RWPE2 (cell line): ENCODE results near the gene MR1.

Experiments
- ATAC-seq: fragments of 200-7000 bp; cut with Tn5 transposase; 3 replicates; pipeline ENCODE4 v1.9.1; 2021; ENCODE audit warnings: low read depth
- DNase-seq: peaks from one replicate; pipeline ENCODE4 v3.0.0-alpha.2; 2020; ENCODE audit warnings: low spot score
- H3K27ac ChIP-seq: fragments of 450-650 bp; 2 replicates; pipeline ENCODE4 v1.5.1; 2017; ENCODE audit warnings: mild to moderate bottlenecking; ENCODE audit not compliant: poor library complexity, severe bottlenecking
- H3K27me3 ChIP-seq: fragments of 250-450 bp; sonication (Bioruptor Pico); 2 replicates; pipeline ENCODE4 v1.5.1; 2021; ENCODE audit warnings: mild to moderate bottlenecking, moderate library complexity; ENCODE audit not compliant: insufficient read depth, poor library complexity, severe bottlenecking
- H3K36me3 ChIP-seq: fragments of 250-450 bp; sonication (Bioruptor Pico); 2 replicates; pipeline ENCODE4 v1.5.1; 2020; ENCODE audit warnings: low read depth, mild to moderate bottlenecking, moderate library complexity
- H3K4me1 ChIP-seq: fragments of 250-450 bp; sonication (Bioruptor Pico); 2 replicates; pipeline ENCODE4 v1.5.1; 2021; ENCODE audit warnings: mild to moderate bottlenecking, moderate library complexity; ENCODE audit not compliant: insufficient read depth, poor library complexity, severe bottlenecking
- H3K4me3 ChIP-seq: fragments of 250-450 bp; sonication (Bioruptor Pico); 2 replicates; pipeline ENCODE4 v1.5.1; 2021; ENCODE audit warnings: mild to moderate bottlenecking, moderate library complexity; ENCODE audit not compliant: severe bottlenecking
- H3K9me3 ChIP-seq: fragments of 250-450 bp; sonication (Bioruptor Pico); 2 replicates; pipeline ENCODE4 v1.5.1; 2021; ENCODE audit warnings: mild to moderate bottlenecking, moderate library complexity; ENCODE audit not compliant: severe bottlenecking
- TF ChIP-seq, protein P1 (sequence below): fragments of 450-650 bp; IDR thresholded peaks from one replicate; pipeline ENCODE4 v1.5.1; 2017; ENCODE audit warnings: mild to moderate bottlenecking, moderate library complexity; ENCODE audit not compliant: poor library complexity, severe bottlenecking

MR1 gene

DNA sequence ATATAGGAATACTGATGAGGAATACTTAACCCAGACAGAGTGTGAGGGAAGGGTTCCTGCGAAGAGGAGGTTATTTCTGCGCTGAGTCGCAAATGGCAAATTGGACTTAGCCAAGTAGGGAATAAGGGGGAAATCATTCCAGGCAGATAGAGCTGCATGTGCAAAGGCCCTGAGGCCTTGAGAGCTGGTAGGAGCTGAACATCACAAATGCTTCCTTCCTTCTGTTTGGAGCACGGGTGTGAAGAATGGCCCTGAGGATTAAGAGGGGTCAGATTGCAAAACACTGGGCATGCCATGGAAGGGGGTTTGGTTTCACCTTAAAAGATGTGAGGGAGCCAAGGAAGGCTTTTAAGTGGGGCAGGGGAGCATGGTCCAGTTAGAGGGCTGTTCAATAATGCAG is 67.2 kb downstream of the MR1 start:
- ATAC-seq (no peak), DNase-seq (no peak)
- Histone ChIP-seq H3K9me3 (no peaks in the 10 kb centered on the region), H3K36me3 (no peaks in the 10 kb centered on the region), H3K4me3 (no peak overlapping the region), H3K27ac (peak overlapping the region; percentile 97), H3K4me1 (peaks cover 67% of the 10 kb centered on the region), H3K27me3 (no peaks in the 10 kb centered on the region)
- TF ChIP-seq, protein P1, sequence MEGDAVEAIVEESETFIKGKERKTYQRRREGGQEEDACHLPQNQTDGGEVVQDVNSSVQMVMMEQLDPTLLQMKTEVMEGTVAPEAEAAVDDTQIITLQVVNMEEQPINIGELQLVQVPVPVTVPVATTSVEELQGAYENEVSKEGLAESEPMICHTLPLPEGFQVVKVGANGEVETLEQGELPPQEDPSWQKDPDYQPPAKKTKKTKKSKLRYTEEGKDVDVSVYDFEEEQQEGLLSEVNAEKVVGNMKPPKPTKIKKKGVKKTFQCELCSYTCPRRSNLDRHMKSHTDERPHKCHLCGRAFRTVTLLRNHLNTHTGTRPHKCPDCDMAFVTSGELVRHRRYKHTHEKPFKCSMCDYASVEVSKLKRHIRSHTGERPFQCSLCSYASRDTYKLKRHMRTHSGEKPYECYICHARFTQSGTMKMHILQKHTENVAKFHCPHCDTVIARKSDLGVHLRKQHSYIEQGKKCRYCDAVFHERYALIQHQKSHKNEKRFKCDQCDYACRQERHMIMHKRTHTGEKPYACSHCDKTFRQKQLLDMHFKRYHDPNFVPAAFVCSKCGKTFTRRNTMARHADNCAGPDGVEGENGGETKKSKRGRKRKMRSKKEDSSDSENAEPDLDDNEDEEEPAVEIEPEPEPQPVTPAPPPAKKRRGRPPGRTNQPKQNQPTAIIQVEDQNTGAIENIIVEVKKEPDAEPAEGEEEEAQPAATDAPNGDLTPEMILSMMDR, result no peak

DNA sequence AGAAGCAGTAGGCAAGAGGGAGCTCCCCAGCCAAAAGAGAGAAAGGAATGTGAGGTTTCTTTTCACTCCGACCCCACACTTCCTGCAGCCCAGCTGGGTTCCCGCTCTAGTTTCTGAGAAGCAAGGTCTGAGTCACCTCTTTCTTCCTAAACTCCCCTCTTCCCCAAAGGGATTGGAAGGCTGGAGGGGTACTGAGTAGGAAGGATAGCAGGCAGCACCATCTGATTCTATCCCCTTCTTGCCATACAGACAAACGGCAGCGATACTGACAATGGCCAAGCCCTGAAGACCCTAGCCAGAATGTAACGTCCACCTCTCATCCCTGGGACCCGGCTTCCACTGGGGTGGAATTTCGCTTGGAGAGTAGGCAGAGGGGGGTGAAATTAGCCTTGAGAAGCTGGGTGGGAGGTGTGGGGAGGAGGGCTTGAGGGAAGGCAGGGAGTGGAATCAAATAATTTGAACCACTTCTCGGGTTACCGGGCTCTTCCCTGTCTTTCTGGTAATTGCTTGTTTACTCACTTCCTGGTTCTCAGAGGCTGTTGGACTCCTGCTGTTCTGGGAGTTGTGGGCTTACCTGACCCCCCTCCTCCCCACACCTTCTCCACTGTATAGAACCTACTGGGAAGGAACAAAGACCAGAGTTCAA is 67.9 kb downstream of the MR1 start:
- Histone ChIP-seq H3K9me3 (no peaks in the 10 kb centered on the region), H3K27me3 (no peaks in the 10 kb centered on the region), H3K4me3 (no peak overlapping the region), H3K27ac (peak overlapping the region; percentile 97), H3K36me3 (no peaks in the 10 kb centered on the region), H3K4me1 (peaks cover 72% of the 10 kb centered on the region)
- peak; percentile 17 for ATAC-seq
- DNase-seq, result no peak
- TF ChIP-seq, protein P1, result no peak

DNA sequence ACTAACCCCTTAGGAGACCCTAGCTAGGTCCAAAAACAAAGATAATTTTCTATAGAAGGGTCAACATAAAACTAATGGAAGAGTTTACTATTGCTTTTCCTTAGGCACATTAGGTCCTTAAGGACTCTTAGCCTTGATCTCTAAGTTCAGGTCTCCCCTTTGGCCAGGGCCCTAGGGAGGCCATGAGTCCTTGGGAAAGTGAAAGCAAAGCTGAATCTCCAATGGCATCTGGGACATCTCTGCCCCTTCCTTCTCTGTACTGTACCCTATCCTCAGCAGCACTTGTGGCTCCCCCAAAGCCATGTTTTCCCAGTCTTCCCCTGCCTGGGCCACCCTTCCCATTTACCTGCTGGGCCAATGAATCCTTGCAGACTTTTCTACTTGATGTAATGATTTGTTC is 69.1 kb downstream of the MR1 start:
- no peak overlapping the region for H3K4me3 ChIP-seq
- no peaks in the 10 kb centered on the region for H3K27me3 ChIP-seq
- no peaks in the 10 kb centered on the region for H3K36me3 ChIP-seq
- no peak for DNase-seq
- TF ChIP-seq, protein P1, result no peak
- H3K27ac ChIP-seq, result peak overlapping the region; percentile 97
- no peaks in the 10 kb centered on the region for H3K9me3 ChIP-seq
- peaks cover 83% of the 10 kb centered on the region for H3K4me1 ChIP-seq
- ATAC-seq, result no peak

DNA sequence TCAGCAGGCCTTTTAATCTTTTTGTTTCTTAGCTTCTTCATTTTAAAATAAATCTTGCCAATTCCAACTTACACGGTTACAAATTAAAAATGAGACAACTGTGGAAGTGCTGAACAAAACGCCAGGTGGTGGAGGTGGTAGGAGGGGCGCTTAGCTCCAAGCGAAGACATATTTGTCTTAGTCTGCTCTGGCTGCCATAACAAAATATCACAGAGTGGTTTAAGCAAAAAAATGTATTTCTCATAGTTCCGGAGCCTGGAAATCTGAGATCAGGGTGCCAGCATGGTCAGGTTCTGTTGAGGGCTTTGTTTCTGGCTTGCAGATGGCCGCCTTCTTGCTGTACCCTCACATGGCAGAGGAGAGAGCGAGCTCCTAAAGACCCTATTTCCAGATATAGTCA is 69.6 kb downstream of the MR1 start:
- H3K9me3 ChIP-seq, result no peaks in the 10 kb centered on the region
- H3K27ac ChIP-seq, result peak overlapping the region; percentile 97
- TF ChIP-seq, protein P1, result no peak
- H3K27me3 ChIP-seq, result no peaks in the 10 kb centered on the region
- H3K4me3 ChIP-seq, result no peak overlapping the region
- ATAC-seq (no peak), DNase-seq (no peak)
- H3K36me3 ChIP-seq, result no peaks in the 10 kb centered on the region
- peaks cover 80% of the 10 kb centered on the region for H3K4me1 ChIP-seq

DNA sequence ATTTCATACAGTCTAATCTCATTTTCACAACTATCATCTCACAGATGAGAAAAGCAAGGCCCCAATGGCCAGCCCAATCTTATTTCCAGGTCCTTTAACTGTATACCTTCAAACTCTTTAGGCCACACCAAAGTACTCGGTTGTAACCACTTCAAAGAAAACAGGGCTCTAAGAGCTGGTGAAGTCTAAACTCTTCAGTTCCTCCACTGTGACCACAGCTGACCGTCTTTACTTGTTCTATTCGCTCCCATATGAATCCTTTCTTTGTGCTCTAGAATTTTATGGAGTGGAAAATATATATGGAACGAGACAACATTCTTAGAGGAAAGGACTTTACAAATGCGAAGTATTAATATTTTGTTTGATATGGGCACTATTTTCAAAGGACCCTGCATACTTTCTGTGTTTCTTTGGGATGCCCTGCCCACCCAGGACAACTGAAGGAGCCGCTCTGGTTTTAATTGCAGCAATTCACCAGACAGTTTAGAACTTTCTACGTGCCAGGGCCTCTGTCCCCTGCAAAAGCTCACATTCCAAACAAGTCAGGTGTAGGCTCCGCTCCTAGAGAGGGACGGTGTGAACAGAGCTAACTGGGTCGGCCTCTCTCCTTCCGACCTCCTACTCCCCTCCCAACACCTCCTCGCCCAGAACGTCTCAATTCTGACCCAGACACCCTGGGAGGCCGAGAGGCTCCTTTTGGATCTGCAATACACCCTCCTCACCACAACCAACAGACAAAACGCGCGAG is 70.4 kb downstream of the MR1 start:
- TF ChIP-seq, protein P1, result no peak
- peak overlapping the region; percentile 97 for H3K27ac ChIP-seq
- H3K4me1 ChIP-seq, result peaks cover 74% of the 10 kb centered on the region
- DNase-seq (no peak), ATAC-seq (peak; percentile 5)
- peak overlapping the region; percentile 48 for H3K4me3 ChIP-seq
- H3K9me3 ChIP-seq, result no peaks in the 10 kb centered on the region
- H3K36me3 ChIP-seq, result no peaks in the 10 kb centered on the region
- no peaks in the 10 kb centered on the region for H3K27me3 ChIP-seq
